HCEC 1CT (cell line): ENCODE measurements around the gene DPP7.
A peak's percentile ranks its signal among the peaks of the same experiment; 100 is the strongest.

Experiments
- DNase-seq: peaks from one replicate; pipeline ENCODE4 v3.0.0-alpha.2; 2017

The DPP7 gene

GRCh38 chr9:137114613-137115393 is at the start of gene DPP7:
DPP7 (minus strand) TSS chr9:137114733; CDS start chr9:137114713, 20 bp downstream.
- peak; percentile 55 for DNase-seq

- DNase-seq: no peak
Measured at GRCh38 chr9:137163805-137164204, 49.3 kb upstream of the DPP7 start.

GRCh38 chr9:137163365-137163715 is 48.8 kb upstream of the DPP7 start:
- no peak for DNase-seq

GRCh38 chr9:137162505-137163364 is 48.2 kb upstream of the DPP7 start:
- no peak for DNase-seq

GRCh38 chr9:137161558-137162486 is 47.3 kb upstream of the DPP7 start:
- DNase-seq: no peak

- no peak for DNase-seq
Measured at GRCh38 chr9:137160716-137161557, 46.4 kb upstream of the DPP7 start.

GRCh38 chr9:137160054-137160425 is 45.5 kb upstream of the DPP7 start:
- no peak for DNase-seq

- DNase-seq: no peak
Measured at GRCh38 chr9:137159105-137160053, 44.8 kb upstream of the DPP7 start.

- no peak for DNase-seq
Measured at GRCh38 chr9:137158625-137159024, 44.1 kb upstream of the DPP7 start.

GRCh38 chr9:137157618-137158415 is 43.3 kb upstream of the DPP7 start:
- DNase-seq: no peak

- DNase-seq: no peak
Measured at GRCh38 chr9:137156567-137157375, 42.2 kb upstream of the DPP7 start.

- DNase-seq: no peak
Measured at GRCh38 chr9:137152844-137153405, 38.4 kb upstream of the DPP7 start.

- no peak for DNase-seq
Measured at GRCh38 chr9:137150617-137151457, 36.3 kb upstream of the DPP7 start.

- no peak for DNase-seq
Measured at GRCh38 chr9:137149942-137150616, 35.5 kb upstream of the DPP7 start.

- no peak for DNase-seq
Measured at GRCh38 chr9:137149363-137149762, 34.8 kb upstream of the DPP7 start.

GRCh38 chr9:137148661-137149060 is 34.1 kb upstream of the DPP7 start:
- DNase-seq: no peak

- DNase-seq: no peak
Measured at GRCh38 chr9:137148242-137148641, 33.7 kb upstream of the DPP7 start.
